Measurements from ENCODE around the gene BCL2L1.
"Not testable (repeated sequence)": the region's sequence is repeated elsewhere in the genome, so short reads cannot be mapped to it uniquely, and the experiment has no call there.

Gene BCL2L1

DNA sequence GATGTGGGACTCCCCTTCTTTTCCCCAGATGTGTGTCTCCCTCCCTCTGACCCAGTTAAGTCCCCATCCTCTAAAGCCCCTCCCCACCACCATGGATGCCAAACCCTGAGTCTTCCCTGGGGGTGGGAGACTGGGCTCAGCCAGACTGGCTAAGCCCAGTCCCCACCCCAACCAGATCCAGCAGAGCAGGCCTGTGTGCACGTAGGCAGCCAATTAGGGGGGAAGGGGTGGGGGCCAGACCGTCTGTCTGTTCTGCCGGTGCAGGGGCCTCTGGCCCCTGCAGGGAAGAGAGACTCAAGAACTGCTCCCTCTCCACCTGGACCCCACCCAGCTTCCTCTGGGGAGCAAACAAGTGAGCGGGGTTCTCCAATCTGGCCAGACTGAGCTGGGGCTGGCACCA lies 84.4 kb downstream of the BCL2L1 start:
- no peak for DNase-seq
- Histone ChIP-seq H3K27me3 (replicated peaks) (peaks cover 5% of the 10 kb centered on the region), H3K4me3 (ENCODE audit: low read depth, low read length) (no peak overlapping the region), H3K36me3 (replicated peaks) (no peaks in the 10 kb centered on the region), H3K27ac (no peak overlapping the region)
- in situ Hi-C loops (cut with HindIII; ENCODE audit: low pct_ligation_motif_present, low sequenced_read_pairs) = no loop called here
- TF ChIP-seq, protein P1, sequence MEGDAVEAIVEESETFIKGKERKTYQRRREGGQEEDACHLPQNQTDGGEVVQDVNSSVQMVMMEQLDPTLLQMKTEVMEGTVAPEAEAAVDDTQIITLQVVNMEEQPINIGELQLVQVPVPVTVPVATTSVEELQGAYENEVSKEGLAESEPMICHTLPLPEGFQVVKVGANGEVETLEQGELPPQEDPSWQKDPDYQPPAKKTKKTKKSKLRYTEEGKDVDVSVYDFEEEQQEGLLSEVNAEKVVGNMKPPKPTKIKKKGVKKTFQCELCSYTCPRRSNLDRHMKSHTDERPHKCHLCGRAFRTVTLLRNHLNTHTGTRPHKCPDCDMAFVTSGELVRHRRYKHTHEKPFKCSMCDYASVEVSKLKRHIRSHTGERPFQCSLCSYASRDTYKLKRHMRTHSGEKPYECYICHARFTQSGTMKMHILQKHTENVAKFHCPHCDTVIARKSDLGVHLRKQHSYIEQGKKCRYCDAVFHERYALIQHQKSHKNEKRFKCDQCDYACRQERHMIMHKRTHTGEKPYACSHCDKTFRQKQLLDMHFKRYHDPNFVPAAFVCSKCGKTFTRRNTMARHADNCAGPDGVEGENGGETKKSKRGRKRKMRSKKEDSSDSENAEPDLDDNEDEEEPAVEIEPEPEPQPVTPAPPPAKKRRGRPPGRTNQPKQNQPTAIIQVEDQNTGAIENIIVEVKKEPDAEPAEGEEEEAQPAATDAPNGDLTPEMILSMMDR (IDR thresholded peaks at IDR 0.05; ENCODE audit: low read depth, low read length, missing control alignments) = no peak

DNA sequence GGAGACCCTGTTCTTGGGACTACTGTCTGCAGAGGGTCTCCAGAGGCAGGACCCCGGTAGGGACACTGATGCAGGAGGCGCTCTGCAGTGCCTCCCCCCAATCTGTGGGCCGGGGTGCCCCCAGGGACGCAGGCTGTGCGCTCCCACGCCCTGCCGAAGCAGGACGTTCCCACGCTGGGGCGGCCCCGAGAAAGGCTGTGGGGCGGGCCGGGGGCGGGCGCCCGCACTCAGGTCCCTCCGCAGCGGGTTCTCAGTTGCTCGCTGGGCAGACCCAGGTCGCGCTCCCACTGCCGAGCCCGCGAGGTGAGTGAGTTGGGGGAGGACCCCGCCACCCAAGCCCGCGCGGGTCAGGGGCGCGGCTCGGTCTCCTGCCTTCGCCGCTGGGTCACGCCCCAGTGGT lies 85.0 kb downstream of the BCL2L1 start, which contains the start of gene COX4I2:
COX4I2 (plus strand) TSS at position 253 of the 400 bp plus-strand sequence. CDS start 1,106 bp downstream, outside the sequence.
- no peak within 1 kb of the TSS for H3K4me3 ChIP-seq (ENCODE audit: low read depth, low read length)
- in situ Hi-C loops (cut with HindIII; ENCODE audit: low pct_ligation_motif_present, low sequenced_read_pairs) = no loop called here
- H3K36me3 ChIP-seq (replicated peaks) = no peaks in the 10 kb centered on the region
- no peak within 1 kb of the TSS for H3K27ac ChIP-seq
- no peak for DNase-seq
- TF ChIP-seq, protein P1 (IDR thresholded peaks at IDR 0.05; ENCODE audit: low read depth, low read length, missing control alignments) = no peak
- H3K27me3 ChIP-seq (replicated peaks) = peaks cover 5% of the 10 kb centered on the region

DNA sequence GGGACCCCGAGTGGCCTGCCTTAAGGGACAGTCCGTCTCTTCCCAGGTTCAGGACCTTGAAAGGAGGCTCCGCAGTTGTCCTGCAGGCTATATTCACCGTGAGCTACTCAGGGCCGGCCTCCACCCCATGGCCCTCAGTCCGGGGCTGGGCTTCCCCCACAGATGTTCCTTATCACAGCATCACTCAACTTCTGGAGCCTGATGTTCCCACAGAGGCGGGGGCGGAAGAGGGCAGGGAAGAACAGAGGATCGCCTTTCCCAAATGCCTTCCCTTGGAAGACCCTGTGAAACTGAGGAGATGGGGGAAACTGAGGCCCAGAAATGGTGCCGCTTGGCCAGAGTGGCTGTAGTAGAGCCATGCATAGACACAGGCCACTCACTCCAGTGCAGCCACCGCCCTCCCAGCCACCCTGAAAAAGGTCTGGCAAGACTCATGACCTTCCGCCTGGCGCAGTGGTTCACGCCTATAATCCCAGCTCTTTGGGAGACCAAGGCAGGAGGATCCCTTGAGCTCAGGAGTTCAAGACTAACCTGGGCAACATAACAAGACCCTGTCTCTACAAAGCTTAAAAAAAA lies 89.2 kb downstream of the BCL2L1 start:
- in situ Hi-C loops (cut with HindIII; ENCODE audit: low pct_ligation_motif_present, low sequenced_read_pairs) = no loop called here
- DNase-seq = no peak
- no peak overlapping the region for H3K27ac ChIP-seq

DNA sequence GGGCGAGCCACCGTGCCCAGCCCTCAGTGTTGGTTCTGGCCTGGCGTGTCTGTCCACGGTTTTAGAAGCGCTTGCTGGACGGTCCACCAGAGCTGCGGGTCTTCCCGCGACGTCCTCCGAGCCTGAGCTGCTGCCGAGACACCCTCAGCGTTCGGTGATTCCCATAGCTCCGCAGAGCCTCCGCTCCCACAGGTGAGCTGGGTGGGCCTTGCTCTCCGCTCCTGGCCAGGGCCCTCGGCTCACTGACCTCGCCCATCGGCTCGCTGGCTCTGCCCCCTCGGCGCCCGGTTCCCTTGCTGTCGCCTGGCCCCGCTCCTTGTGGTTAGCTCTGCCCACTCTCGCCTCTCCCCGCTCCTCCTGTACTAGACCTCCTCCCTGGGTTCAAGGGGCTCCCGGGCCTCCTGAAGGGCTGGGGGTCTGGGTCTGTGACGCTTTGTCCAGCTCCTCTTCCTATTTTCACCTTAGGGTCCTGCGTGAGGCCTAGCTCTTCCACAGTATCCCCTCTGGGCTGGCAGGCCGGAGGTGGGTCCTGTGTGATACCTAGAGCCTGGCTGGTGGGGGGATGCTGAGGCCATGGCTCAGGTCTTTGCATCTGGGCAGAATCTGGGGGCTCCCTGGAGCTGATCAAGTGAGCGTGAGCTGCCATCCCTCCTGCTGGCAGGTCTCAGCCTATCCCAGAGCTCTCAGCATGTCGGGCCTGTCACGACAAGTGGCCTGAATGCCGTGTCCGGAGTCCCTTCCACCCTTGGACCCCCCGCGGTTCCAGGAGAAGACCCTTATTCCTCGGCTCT lies 89.9 kb downstream of the BCL2L1 start:
- H3K27me3 ChIP-seq (replicated peaks) = peaks cover 3% of the 10 kb centered on the region
- H3K27ac ChIP-seq = no peak overlapping the region
- TF ChIP-seq, protein P1 (IDR thresholded peaks at IDR 0.05; ENCODE audit: low read depth, low read length, missing control alignments) = no peak
- in situ Hi-C loops (cut with HindIII; ENCODE audit: low pct_ligation_motif_present, low sequenced_read_pairs) = no loop called here
- no peak for DNase-seq
- no peak overlapping the region for H3K4me3 ChIP-seq (ENCODE audit: low read depth, low read length)
- no peaks in the 10 kb centered on the region for H3K36me3 ChIP-seq (replicated peaks)

More for the DNA sequence above, 89.2 kb downstream of the BCL2L1 start:
- Histone ChIP-seq H3K36me3 (replicated peaks) (no peaks in the 10 kb centered on the region), H3K27me3 (replicated peaks) (peaks cover 5% of the 10 kb centered on the region), H3K4me3 (ENCODE audit: low read depth, low read length) (no peak overlapping the region)
- TF ChIP-seq, protein P1 (IDR thresholded peaks at IDR 0.05; ENCODE audit: low read depth, low read length, missing control alignments) = no peak

DNA sequence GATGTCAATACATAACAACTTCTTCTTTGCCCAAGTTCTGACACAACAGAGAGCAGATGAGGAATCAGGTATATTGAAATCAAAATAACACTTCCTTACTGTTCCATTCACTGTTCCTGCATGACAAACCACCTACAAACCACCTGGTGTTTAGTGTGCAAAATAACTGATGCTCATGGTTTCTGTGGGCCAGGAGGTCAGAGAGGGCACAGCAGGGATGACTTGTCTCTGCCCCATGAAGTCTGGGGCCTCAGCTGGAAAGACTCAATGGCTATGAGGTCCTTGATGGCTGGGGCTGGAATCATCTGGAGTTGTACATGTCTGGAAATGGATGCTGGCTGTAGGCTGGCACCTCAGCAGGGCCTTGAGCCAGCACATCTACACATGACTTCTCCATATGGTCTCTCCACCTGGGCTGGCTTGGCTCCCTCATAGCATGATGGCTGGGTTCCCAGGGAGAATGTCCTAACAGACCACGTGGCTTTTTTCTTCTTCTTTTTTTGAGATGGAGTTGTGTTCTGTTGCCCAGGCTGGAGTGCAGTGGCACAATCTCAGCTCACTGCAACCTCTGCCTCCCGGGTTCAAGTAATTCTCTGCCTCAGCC lies 92.4 kb downstream of the BCL2L1 start:
- TF ChIP-seq, protein P1 (IDR thresholded peaks at IDR 0.05; ENCODE audit: low read depth, low read length, missing control alignments) = no peak
- Histone ChIP-seq H3K4me3 (ENCODE audit: low read depth, low read length) (no peak overlapping the region), H3K27me3 (replicated peaks) (no peaks in the 10 kb centered on the region), H3K36me3 (replicated peaks) (no peaks in the 10 kb centered on the region), H3K27ac (no peak overlapping the region)
- DNase-seq = no peak
- in situ Hi-C loops (cut with HindIII; ENCODE audit: low pct_ligation_motif_present, low sequenced_read_pairs) = no loop called here

DNA sequence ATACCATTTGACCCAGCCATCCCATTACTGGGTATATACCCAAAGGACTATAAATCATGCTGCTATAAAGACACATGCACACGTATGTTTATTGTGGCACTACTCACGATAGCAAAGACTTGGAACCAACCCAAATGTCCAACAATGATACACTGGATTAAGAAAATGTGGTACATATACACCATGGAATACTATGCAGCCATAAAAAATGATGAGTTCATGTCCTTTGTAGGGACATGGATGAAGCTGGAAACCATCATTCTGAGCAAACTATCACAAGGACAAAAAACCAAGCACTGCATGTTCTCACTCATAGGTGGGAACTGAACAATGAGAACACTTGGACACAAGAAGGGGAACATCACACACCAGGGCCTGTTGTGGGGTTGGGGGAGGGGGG lies 94.6 kb downstream of the BCL2L1 start:
- H3K27ac ChIP-seq; in situ Hi-C loops (cut with HindIII; ENCODE audit: low pct_ligation_motif_present, low sequenced_read_pairs); H3K36me3 ChIP-seq (replicated peaks); H3K4me3 ChIP-seq (ENCODE audit: low read depth, low read length); DNase-seq; H3K27me3 ChIP-seq (replicated peaks): not testable (repeated sequence)

DNA sequence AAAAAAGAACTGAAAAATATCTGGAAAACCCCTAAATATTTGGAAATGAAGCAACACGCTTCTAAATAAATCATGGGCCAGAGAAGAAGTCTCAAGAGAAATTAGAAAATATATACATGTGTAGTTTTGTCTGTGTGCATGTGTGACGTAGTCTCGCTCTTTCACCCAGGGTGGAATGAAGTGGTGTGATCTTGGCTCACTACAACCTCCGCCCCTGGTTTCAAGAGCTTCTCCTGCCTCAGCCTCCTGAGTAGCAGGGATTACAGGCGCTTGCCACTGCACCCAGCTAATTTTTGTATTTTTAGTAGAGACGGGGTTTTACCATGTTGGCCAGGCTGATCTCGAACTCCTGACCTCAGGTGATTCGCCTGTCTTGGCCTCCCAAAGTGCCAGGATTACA lies 96.1 kb downstream of the BCL2L1 start:
- DNase-seq; H3K4me3 ChIP-seq (ENCODE audit: low read depth, low read length); H3K27me3 ChIP-seq (replicated peaks); H3K36me3 ChIP-seq (replicated peaks); H3K27ac ChIP-seq; in situ Hi-C loops (cut with HindIII; ENCODE audit: low pct_ligation_motif_present, low sequenced_read_pairs): not testable (repeated sequence)

DNA sequence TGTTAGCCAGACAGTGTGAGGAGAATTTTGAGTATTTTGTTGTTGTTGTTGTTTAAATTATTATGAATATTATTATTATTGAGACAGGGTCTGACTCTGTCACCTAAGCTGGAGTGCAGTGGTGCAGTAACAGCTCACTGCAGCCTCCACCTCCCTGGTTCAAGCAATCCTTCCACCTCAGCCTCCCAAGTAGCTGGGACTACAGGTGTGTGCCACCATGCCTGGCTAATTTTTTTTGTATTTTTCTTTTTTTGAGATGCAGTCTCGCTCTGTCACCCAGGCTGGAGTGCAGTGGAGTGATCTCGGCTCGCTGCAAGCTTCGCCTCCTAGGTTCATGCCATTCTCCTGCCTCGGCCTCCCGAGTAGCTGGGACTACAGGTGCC lies 99.6 kb downstream of the BCL2L1 start:
- H3K36me3 ChIP-seq (replicated peaks); in situ Hi-C loops (cut with HindIII; ENCODE audit: low pct_ligation_motif_present, low sequenced_read_pairs); H3K4me3 ChIP-seq (ENCODE audit: low read depth, low read length); DNase-seq; H3K27me3 ChIP-seq (replicated peaks); H3K27ac ChIP-seq: not testable (repeated sequence)

All from brain microvascular endothelial cell (primary cell).